ENCODE measurements around the gene RFK. TPM values are rescaled to one million over a fixed set of nuclear protein-coding genes. Genes with fewer than 3 reads are reported as not detected.
"Not testable (repeated sequence)": the region's sequence is repeated elsewhere in the genome, so short reads cannot be mapped to it uniquely, and the experiment has no call there.

RFK gene
- total RNA-seq, 2 experiments from 2014 or later = 7.4 to 7.7 TPM

- no peak for DNase-seq
- intact Hi-C loops (cut with micrococcal nuclease) = no loop called here
- ChIA-PET POLR2A (no interaction called here), CTCF (no interaction called here)
- H3K27ac Mint-ChIP-seq = no peak overlapping the region
- H3K9me3 Mint-ChIP-seq = no peaks in the 10 kb centered on the region
- H3K4me3 Mint-ChIP-seq = no peak overlapping the region
- H3K4me1 Mint-ChIP-seq (ENCODE audit: low read depth) = no peaks in the 10 kb centered on the region
- H3K27me3 Mint-ChIP-seq = no peaks in the 10 kb centered on the region
- no peaks in the 10 kb centered on the region for H3K36me3 Mint-ChIP-seq
These were observed 31.2 kb downstream of the RFK start for GRCh38 chr9:76363032-76363395.

- H3K36me3 Mint-ChIP-seq; H3K27me3 Mint-ChIP-seq; H3K27ac Mint-ChIP-seq; CTCF ChIA-PET; H3K4me1 Mint-ChIP-seq (ENCODE audit: low read depth); DNase-seq; H3K4me3 Mint-ChIP-seq; intact Hi-C loops (cut with micrococcal nuclease); POLR2A ChIA-PET; H3K9me3 Mint-ChIP-seq: not testable (repeated sequence)
These were observed 31.7 kb downstream of the RFK start for GRCh38 chr9:76362332-76363031.

DNA sequence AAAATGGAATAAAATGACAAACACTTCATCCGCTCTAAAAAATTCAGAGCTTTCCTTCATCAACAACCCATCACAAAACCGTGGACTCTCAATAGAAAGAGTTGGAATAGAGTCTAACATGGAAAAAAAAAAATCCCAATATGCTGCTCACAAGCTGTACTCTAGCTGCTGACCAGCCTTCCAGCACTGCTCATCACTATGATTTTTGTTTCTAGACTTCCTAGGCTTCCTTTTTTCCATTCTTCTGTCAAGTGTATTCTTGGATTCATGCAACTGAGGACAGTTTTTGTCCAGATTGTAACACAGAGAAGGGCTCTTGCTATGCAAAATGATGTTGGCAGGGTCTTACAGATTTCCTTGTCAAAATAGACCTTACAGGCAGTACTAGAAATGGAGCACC, 34.5 kb downstream of the RFK start:
- Mint-ChIP-seq H3K4me1 (ENCODE audit: low read depth) (no peaks in the 10 kb centered on the region), H3K9me3 (no peaks in the 10 kb centered on the region), H3K36me3 (no peaks in the 10 kb centered on the region), H3K27me3 (peaks cover 1% of the 10 kb centered on the region), H3K27ac (no peak overlapping the region), H3K4me3 (no peak overlapping the region)
- intact Hi-C loops (cut with micrococcal nuclease) = no loop called here
- DNase-seq = no peak
- CTCF ChIA-PET = no interaction called here
- POLR2A ChIA-PET = no interaction called here

GRCh38 chr9:76359365-76359764, 34.9 kb downstream of the RFK start:
- intact Hi-C loops (cut with micrococcal nuclease) = no loop called here
- Mint-ChIP-seq H3K36me3 (no peaks in the 10 kb centered on the region), H3K4me1 (ENCODE audit: low read depth) (no peaks in the 10 kb centered on the region), H3K27me3 (peaks cover 1% of the 10 kb centered on the region), H3K27ac (no peak overlapping the region), H3K9me3 (no peaks in the 10 kb centered on the region), H3K4me3 (no peak overlapping the region)
- CTCF ChIA-PET = no interaction called here
- POLR2A ChIA-PET = no interaction called here
- no peak for DNase-seq

DNA sequence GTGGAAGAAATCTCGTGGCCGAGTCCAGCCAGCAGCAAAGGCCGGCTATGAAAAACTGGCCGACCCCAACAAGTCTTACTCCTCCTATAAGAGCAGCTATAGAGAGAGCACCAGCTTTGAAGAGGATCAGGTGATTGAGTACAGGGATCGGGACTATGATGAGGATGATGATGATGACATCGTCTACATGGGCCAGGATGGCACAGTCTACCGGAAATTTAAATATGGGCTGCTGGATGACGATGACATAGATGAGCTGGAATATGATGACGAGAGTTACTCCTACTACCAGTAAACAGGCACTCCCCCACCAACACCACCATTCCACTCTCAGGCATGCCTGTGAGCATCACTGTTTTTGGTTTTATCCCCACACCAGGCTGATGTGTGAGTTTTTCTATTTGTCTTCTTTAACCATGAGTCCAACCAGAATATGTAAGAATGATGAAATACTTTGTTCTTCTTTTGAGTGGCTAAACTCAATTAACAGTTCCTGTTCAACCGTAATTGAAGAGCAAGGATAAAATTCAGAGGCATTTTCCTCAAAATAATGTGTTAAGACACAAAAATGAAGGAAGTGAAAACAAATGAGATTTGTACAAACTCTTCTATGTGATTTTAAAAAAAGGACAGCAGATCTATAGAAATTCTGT, 35.5 kb downstream of the RFK start:
- Mint-ChIP-seq H3K27me3 (peaks cover 3% of the 10 kb centered on the region), H3K4me1 (ENCODE audit: low read depth) (no peaks in the 10 kb centered on the region), H3K4me3 (no peak overlapping the region), H3K36me3 (no peaks in the 10 kb centered on the region), H3K9me3 (no peaks in the 10 kb centered on the region), H3K27ac (no peak overlapping the region)
- intact Hi-C loops (cut with micrococcal nuclease) = no loop called here
- no peak for DNase-seq
- ChIA-PET CTCF (no interaction called here), POLR2A (no interaction called here)

GRCh38 chr9:76357555-76357954, 36.7 kb downstream of the RFK start:
- POLR2A ChIA-PET = interaction anchor here (0.7 kb wide), 1 partner anchor 264 kb away, joined by 3 read pairs; no protein-coding TSS in a partner anchor
- Mint-ChIP-seq H3K4me1 (ENCODE audit: low read depth) (no peaks in the 10 kb centered on the region), H3K27ac (no peak overlapping the region), H3K4me3 (no peak overlapping the region), H3K36me3 (no peaks in the 10 kb centered on the region), H3K9me3 (no peaks in the 10 kb centered on the region), H3K27me3 (peaks cover 3% of the 10 kb centered on the region)
- intact Hi-C loops (cut with micrococcal nuclease) = no loop called here
- CTCF ChIA-PET = no interaction called here
- no peak for DNase-seq

- Mint-ChIP-seq H3K27me3 (peaks cover 3% of the 10 kb centered on the region), H3K9me3 (no peaks in the 10 kb centered on the region), H3K4me3 (no peak overlapping the region), H3K4me1 (ENCODE audit: low read depth) (no peaks in the 10 kb centered on the region), H3K27ac (no peak overlapping the region), H3K36me3 (no peaks in the 10 kb centered on the region)
- intact Hi-C loops (cut with micrococcal nuclease) = no loop called here
- ChIA-PET POLR2A (no interaction called here), CTCF (no interaction called here)
- no peak for DNase-seq
These were observed 38.3 kb downstream of the RFK start for GRCh38 chr9:76355886-76356285.

DNA sequence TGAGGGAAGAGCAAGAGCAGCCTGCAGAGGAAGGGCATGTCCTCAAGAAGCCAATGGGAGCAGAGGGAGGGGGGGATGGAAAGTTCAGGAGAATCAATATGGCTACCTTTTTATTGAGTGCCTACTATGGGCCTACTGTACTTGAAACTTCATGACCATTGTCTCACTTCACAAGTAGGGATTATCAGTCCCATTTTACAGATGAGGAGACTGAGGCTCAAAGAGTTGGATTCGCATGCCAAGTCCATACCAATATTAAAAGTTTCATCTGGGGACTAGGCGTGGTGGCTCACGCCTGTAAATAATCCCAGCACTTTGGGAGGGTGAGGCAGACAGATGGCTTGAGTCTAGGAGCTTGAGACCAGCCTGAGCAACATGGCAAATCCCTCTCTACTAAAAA, 40.0 kb downstream of the RFK start:
- H3K27ac Mint-ChIP-seq = no peak overlapping the region
- no peaks in the 10 kb centered on the region for H3K9me3 Mint-ChIP-seq
- CTCF ChIA-PET = no interaction called here
- H3K36me3 Mint-ChIP-seq = no peaks in the 10 kb centered on the region
- H3K4me3 Mint-ChIP-seq = no peak overlapping the region
- POLR2A ChIA-PET = no interaction called here
- no peaks in the 10 kb centered on the region for H3K4me1 Mint-ChIP-seq (ENCODE audit: low read depth)
- no peak for DNase-seq
- intact Hi-C loops (cut with micrococcal nuclease) = no loop called here
- peaks cover 3% of the 10 kb centered on the region for H3K27me3 Mint-ChIP-seq

DNA sequence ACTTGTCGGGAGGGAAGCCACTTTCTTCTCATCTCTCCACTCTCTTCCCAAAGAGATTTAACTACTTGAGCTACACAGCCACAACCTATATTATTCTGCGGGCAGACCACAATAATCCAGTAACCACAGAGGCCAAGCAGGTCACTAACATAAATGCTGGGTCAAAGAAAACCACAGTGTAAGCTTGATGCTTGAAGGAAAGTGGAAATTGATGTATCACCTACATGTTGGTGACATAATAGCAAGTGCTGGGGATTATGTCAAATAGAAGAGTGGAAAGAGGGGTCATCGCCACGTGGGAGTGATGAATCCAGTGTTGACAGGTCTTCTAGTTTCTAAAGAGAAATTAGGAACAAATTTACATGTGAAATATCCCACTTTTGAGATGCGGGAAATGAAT, 40.9 kb downstream of the RFK start:
- H3K36me3 Mint-ChIP-seq = no peaks in the 10 kb centered on the region
- H3K27me3 Mint-ChIP-seq = peaks cover 3% of the 10 kb centered on the region
- intact Hi-C loops (cut with micrococcal nuclease) = no loop called here
- POLR2A ChIA-PET = interaction anchor here (0.6 kb wide), 2 partner anchors 411 to 650 kb away, joined by 3 read pairs; no protein-coding TSS in a partner anchor
- H3K9me3 Mint-ChIP-seq = no peaks in the 10 kb centered on the region
- no peak overlapping the region for H3K4me3 Mint-ChIP-seq
- DNase-seq = no peak
- H3K4me1 Mint-ChIP-seq (ENCODE audit: low read depth) = no peaks in the 10 kb centered on the region
- no peak overlapping the region for H3K27ac Mint-ChIP-seq
- CTCF ChIA-PET = interaction anchor here (0.7 kb wide), 1 partner anchor 23 kb away, joined by 3 read pairs; no protein-coding TSS in a partner anchor

DNA sequence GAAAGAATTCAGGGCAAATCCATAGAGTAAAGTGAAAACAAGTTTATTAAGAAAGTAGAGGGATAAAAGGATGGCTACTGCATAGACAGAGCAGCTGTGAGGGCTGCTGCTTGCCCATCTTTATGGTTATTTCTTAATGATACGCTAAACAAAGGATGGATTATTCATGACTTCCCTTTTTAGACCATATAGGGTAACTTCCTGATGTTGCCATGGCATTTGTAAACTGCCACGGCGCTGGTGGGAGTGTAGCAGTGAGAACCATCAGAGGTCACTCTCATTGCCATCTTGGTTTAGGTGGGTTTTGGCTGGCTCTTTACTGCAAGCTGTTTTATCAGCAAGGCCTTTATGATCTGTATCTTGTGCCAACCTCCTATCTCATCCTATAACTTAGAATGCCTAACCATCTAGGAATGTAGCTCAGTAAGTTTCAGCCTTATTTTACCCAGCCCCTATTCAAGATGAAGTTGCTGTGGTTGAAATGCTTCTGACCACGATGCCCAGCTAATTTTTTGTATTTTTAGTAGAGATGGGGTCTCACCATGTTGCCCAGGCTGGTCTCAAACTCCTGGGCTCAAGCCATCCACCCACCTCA, 42.1 kb downstream of the RFK start:
- Mint-ChIP-seq H3K27ac (no peak overlapping the region), H3K4me1 (ENCODE audit: low read depth) (no peaks in the 10 kb centered on the region), H3K9me3 (no peaks in the 10 kb centered on the region), H3K4me3 (no peak overlapping the region), H3K27me3 (peaks cover 3% of the 10 kb centered on the region), H3K36me3 (no peaks in the 10 kb centered on the region)
- CTCF ChIA-PET = no interaction called here
- intact Hi-C loops (cut with micrococcal nuclease) = no loop called here
- POLR2A ChIA-PET = no interaction called here
- DNase-seq = no peak

GRCh38 chr9:76351006-76351405, 43.2 kb downstream of the RFK start:
- intact Hi-C loops (cut with micrococcal nuclease) = no loop called here
- no peaks in the 10 kb centered on the region for H3K4me1 Mint-ChIP-seq (ENCODE audit: low read depth)
- no peak overlapping the region for H3K4me3 Mint-ChIP-seq
- DNase-seq = no peak
- no peaks in the 10 kb centered on the region for H3K36me3 Mint-ChIP-seq
- CTCF ChIA-PET = no interaction called here
- H3K27me3 Mint-ChIP-seq = peaks cover 5% of the 10 kb centered on the region
- H3K27ac Mint-ChIP-seq = no peak overlapping the region
- POLR2A ChIA-PET = no interaction called here
- H3K9me3 Mint-ChIP-seq = no peaks in the 10 kb centered on the region

- intact Hi-C loops (cut with micrococcal nuclease) = no loop called here
- Mint-ChIP-seq H3K27ac (no peak overlapping the region), H3K36me3 (no peaks in the 10 kb centered on the region), H3K4me3 (no peak overlapping the region), H3K4me1 (ENCODE audit: low read depth) (no peaks in the 10 kb centered on the region), H3K9me3 (no peaks in the 10 kb centered on the region), H3K27me3 (peaks cover 5% of the 10 kb centered on the region)
- ChIA-PET CTCF (no interaction called here), POLR2A (no interaction called here)
- no peak for DNase-seq
These were observed 44.4 kb downstream of the RFK start for GRCh38 chr9:76349865-76350264.

DNA sequence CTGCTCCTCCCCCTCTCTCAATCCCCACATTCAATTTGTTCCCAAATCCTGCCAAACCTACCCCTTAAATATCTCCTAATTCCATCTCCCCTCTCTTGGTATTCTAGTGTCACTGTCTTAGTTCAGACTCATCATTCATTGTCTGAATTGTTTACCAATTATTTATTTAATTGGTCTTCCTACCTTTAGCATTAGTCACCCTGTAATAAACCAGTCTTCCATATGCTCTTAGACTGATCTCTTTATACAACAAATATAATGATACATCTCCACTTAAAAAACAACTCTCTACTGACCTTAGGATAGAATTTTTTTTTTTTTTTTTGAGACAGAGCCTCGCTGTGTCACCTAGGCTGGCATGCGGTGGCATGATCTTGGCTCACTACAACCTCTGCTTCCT, 51.4 kb downstream of the RFK start:
- Mint-ChIP-seq H3K27ac (no peak overlapping the region), H3K4me3 (no peak overlapping the region), H3K4me1 (ENCODE audit: low read depth) (no peaks in the 10 kb centered on the region), H3K27me3 (peaks cover 23% of the 10 kb centered on the region), H3K36me3 (no peaks in the 10 kb centered on the region), H3K9me3 (peaks cover 3% of the 10 kb centered on the region)
- POLR2A ChIA-PET = no interaction called here
- CTCF ChIA-PET = no interaction called here
- intact Hi-C loops (cut with micrococcal nuclease) = no loop called here
- no peak for DNase-seq
